Calu3 (cell line): ENCODE data around the gene WAPL. TPM values are rescaled to one million over a fixed set of nuclear protein-coding genes. Genes with fewer than 3 reads are reported as not detected.

Source experiments
- BruUV-seq: library from RNA; stranded (reverse); fragments of 400-500 nt; replicated peaks from 2 replicates; lab custom pipeline; 2021; lab: Mats Ljungman, UMichigan
- CTCF ChIA-PET: fragments of 300-600 bp; sonication (Branson Sonifier 250); formaldehyde crosslinking; loops from one replicate; lab custom pipeline; 2022; ENCODE audit warnings: antibody characterized with exemption; lab: Charles Lee
- DNase-seq: peaks from one replicate; pipeline ENCODE4 v3.0.0; 2022
- H3K27ac Mint-ChIP-seq: one replicate; pipeline ENCODE4 v1.8.0; 2022; ENCODE audit warnings: mixed read lengths; ENCODE audit not compliant: unreplicated experiment
- H3K27me3 Mint-ChIP-seq: one replicate; pipeline ENCODE4 v1.8.0; 2022; ENCODE audit warnings: mixed read lengths; ENCODE audit not compliant: unreplicated experiment
- H3K36me3 Mint-ChIP-seq: one replicate; pipeline ENCODE4 v1.8.0; 2022; ENCODE audit warnings: mild to moderate bottlenecking, moderate library complexity, mixed read lengths; ENCODE audit not compliant: insufficient read depth, unreplicated experiment
- H3K4me1 Mint-ChIP-seq: one replicate; pipeline ENCODE4 v1.8.0; 2022; ENCODE audit warnings: mild to moderate bottlenecking, low read depth, mixed read lengths; ENCODE audit not compliant: unreplicated experiment
- H3K4me3 Mint-ChIP-seq: one replicate; pipeline ENCODE4 v1.8.0; 2022; ENCODE audit warnings: mild to moderate bottlenecking, low read depth, moderate library complexity, mixed read lengths; ENCODE audit not compliant: unreplicated experiment
- H3K9me3 Mint-ChIP-seq: one replicate; pipeline ENCODE4 v1.8.0; 2022; ENCODE audit warnings: low read depth, mixed read lengths; ENCODE audit not compliant: unreplicated experiment
- intact Hi-C: fragments of 100-400 bp; cut with micrococcal nuclease; formaldehyde crosslinking; loops from one replicate; pipeline ENCODE4 v1.10.0; 2022; ENCODE audit not compliant: unreplicated experiment
- total RNA-seq: library from RNA; stranded (reverse); gene quantifications from 2 replicates; pipeline ENCODE4 v1.2.3, GENCODE V29; 2022
- TF ChIP-seq, protein P1 (sequence below): fragments of 200-600 bp; IDR thresholded peaks from one replicate; pipeline ENCODE4 v1.8.0; 2022; ENCODE audit warnings: antibody characterized with exemption; ENCODE audit not compliant: unreplicated experiment

The WAPL gene
- total RNA-seq, 1 experiment from 2014 or later: 27.0 TPM

DNA sequence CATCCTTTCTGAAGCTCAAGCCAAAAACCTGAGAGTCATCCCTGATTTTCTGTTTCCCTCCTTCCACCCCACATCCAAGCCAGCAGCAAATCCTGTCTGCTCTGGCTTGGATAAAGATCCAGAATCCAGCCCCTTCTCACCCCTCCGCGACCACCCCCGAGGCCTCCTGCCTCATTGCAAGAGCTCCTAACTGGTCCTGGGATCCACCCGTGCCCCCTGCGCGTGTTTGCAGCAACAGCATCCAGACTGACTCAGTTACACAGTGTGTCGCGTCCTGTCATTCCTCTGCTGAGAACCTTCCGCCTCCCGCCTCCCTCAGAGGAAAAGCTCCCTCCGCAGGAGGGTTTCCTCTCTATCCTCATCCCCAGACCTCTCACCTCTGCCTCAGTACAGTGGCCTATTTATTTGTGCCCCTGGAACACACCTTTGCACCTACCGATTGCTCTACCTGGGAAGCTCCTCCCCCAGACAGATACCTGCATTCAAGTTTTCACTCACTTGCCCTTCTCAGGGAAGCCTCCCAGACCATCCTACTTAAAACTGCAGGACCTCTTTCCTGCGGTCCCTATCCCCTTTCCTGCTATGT is 133.4 kb downstream of the WAPL start:
- intact Hi-C loops: no loop called here
- Mint-ChIP-seq H3K27me3 (peaks cover 66% of the 10 kb centered on the region), H3K9me3 (no peaks in the 10 kb centered on the region), H3K36me3 (peaks cover 7% of the 10 kb centered on the region), H3K4me3 (no peak overlapping the region), H3K4me1 (no peaks in the 10 kb centered on the region), H3K27ac (no peak overlapping the region)
- TF ChIP-seq, protein P1, sequence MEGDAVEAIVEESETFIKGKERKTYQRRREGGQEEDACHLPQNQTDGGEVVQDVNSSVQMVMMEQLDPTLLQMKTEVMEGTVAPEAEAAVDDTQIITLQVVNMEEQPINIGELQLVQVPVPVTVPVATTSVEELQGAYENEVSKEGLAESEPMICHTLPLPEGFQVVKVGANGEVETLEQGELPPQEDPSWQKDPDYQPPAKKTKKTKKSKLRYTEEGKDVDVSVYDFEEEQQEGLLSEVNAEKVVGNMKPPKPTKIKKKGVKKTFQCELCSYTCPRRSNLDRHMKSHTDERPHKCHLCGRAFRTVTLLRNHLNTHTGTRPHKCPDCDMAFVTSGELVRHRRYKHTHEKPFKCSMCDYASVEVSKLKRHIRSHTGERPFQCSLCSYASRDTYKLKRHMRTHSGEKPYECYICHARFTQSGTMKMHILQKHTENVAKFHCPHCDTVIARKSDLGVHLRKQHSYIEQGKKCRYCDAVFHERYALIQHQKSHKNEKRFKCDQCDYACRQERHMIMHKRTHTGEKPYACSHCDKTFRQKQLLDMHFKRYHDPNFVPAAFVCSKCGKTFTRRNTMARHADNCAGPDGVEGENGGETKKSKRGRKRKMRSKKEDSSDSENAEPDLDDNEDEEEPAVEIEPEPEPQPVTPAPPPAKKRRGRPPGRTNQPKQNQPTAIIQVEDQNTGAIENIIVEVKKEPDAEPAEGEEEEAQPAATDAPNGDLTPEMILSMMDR: no peak
- DNase-seq: no peak
- CTCF ChIA-PET: no interaction called here
- no TSS peak for BruUV-seq

GRCh38 chr10:86387178-86387794 is 134.3 kb downstream of the WAPL start:
- Mint-ChIP-seq H3K4me1 (no peaks in the 10 kb centered on the region), H3K27ac (no peak overlapping the region), H3K4me3 (no peak overlapping the region), H3K36me3 (peaks cover 7% of the 10 kb centered on the region), H3K27me3 (peaks cover 63% of the 10 kb centered on the region), H3K9me3 (no peaks in the 10 kb centered on the region)
- TF ChIP-seq, protein P1: no peak
- intact Hi-C loops: no loop called here
- no peak for DNase-seq
- no TSS peak for BruUV-seq
- CTCF ChIA-PET: no interaction called here

DNA sequence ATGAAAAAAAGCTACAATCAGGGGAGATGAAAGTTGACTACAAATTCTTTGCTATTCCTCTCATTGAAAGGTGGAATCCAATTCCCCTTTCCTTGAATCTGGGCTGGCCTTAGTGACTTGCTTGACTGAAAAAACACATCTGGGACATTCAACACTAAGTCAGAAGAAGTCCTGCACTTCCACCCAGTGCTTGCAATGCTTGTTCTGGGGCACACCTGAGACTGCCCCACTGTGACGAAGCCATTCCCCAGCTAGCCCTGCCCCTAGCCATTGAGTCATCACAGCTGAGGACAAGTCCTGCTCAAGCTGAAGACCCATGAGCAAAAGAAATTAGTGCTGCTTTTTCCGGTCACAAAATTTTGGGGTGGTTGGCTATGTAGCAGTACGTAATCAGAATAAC is 135.8 kb downstream of the WAPL start:
- BruUV-seq: no TSS peak
- peaks cover 7% of the 10 kb centered on the region for H3K36me3 Mint-ChIP-seq
- no peaks in the 10 kb centered on the region for H3K4me1 Mint-ChIP-seq
- TF ChIP-seq, protein P1: no peak
- H3K27ac Mint-ChIP-seq: no peak overlapping the region
- DNase-seq: no peak
- intact Hi-C loops: no loop called here
- H3K9me3 Mint-ChIP-seq: no peaks in the 10 kb centered on the region
- peaks cover 48% of the 10 kb centered on the region for H3K27me3 Mint-ChIP-seq
- H3K4me3 Mint-ChIP-seq: no peak overlapping the region
- CTCF ChIA-PET: no interaction called here

Other genes with a start within 250 kb of the WAPL start
- gene GRID1, start 155.0 kb downstream of the WAPL start, total RNA-seq: 0.10 TPM in 1 of 2 replicates, not detected in the other
- gene OPN4, start 132.8 kb upstream of the WAPL start, total RNA-seq: not detected in 2 replicates
- gene LDB3, start 146.7 kb upstream of the WAPL start, total RNA-seq: not detected in 2 replicates
- 15.7 and 21.4 TPM in 2 replicates for gene BMPR1A, start 234.8 kb upstream of the WAPL start, total RNA-seq